Ovary (tissue), 9 donors: ENCODE results near the gene PNMA6F. TPM values are rescaled to one million over a fixed set of nuclear protein-coding genes. Genes with fewer than 3 reads are reported as not detected.
"Not testable (repeated sequence)": the region's sequence is repeated elsewhere in the genome, so short reads cannot be mapped to it uniquely, and the experiment has no call there.

Source experiments
- DNase-seq, 5 donors: peaks; one replicate each; pipeline ENCODE4 v3.0.0-alpha.2; 2019 to 2020
- H3K27ac ChIP-seq, 2 donors: fragments of 200-600 bp; one replicate each; pipeline versions ENCODE4 v1.5.1 to v1.8.0; 2019 to 2022
- H3K27me3 ChIP-seq: fragments of 200-600 bp; one replicate; pipeline ENCODE4 v1.8.0; 2022
- H3K36me3 ChIP-seq: fragments of 200-600 bp; sonication (generic); one replicate; pipeline ENCODE4 v1.5.1; 2019
- H3K4me1 ChIP-seq: one replicate; pipeline ENCODE4 v1.8.1; 2013; ENCODE audit warnings: mild to moderate bottlenecking, moderate library complexity; ENCODE audit not compliant: insufficient read depth
- H3K4me3 ChIP-seq: fragments of 200-600 bp; sonication (generic); one replicate; pipeline ENCODE4 v1.5.1; 2017
- H3K9me3 ChIP-seq, 2 donors: fragments of 200-600 bp in 1 of 2; sonication (generic) in 1 of 2; one replicate each; pipeline versions ENCODE4 v1.5.1 to v1.8.1; 2013 to 2019; ENCODE audit warnings: mild to moderate bottlenecking in 1 of 2, moderate library complexity in 1 of 2
- EP300 ChIP-seq: sonication (generic); formaldehyde crosslinking; IDR thresholded peaks from one replicate; pipeline ENCODE4 v1.6.1; 2017; ENCODE audit warnings: antibody characterized with exemption
- POLR2A ChIP-seq: fragments of 450-650 bp; IDR thresholded peaks from one replicate; pipeline ENCODE4 v1.6.1; 2017; ENCODE audit warnings: antibody characterized with exemption, mild to moderate bottlenecking, moderate library complexity
- WGBS, 3 donors: extraction: QIAGEN DNeasy Blood & Tissue Kit in 1 of 3; methylation state at CpG; one replicate each; pipeline versions ENCODE4 v1.1.5 to v1.1.7; 2013 to 2017; 5-methylcytosine and 5-hydroxymethylcytosine counted together
- intact Hi-C, 4 donors: fragments of 100-400 bp; cut with DNase I; formaldehyde crosslinking; loops; one replicate each; pipeline versions ENCODE4 v1.11.0 to v1.15.1; 2022 to 2023
- polyA plus RNA-seq, 2 donors: library from polyadenylated mRNA; stranded (reverse); fragments of 200-250 nt in 1 of 2; fragments of 350-450 nt in 1 of 2; fragmentation: Illumina TruSeq in 1 of 2; extraction: RNeasy Lipid Tissue Mini Kit (QIAGEN cat#74804) in 1 of 2; gene quantifications; one replicate each; pipeline ENCODE4 v1.2.3, GENCODE V29; 2013 to 2014
- total RNA-seq, 7 donors: library from RNA; depleted of rRNA in 2 of 7; stranded (reverse); fragments of >200 nt in 2 of 7; fragmentation: NEBNext Ultra II Directional in 3 of 7; extraction: Animal tissue kit (Norgen Biotek cat#: 25700) in 3 of 7; gene quantifications; one replicate each; pipeline versions ENCODE4 v1.1.0 to v1.2.4, GENCODE V29; 2016 to 2023
- TF ChIP-seq, protein P1 (sequence below), 3 donors: fragments of 450-650 bp in 2 of 3; fragments of 200-600 bp in 1 of 3; IDR thresholded peaks; one replicate each; pipeline versions ENCODE4 v1.5.1 to v1.8.0; 2016 to 2022; ENCODE audit warnings: antibody characterized with exemption in 3 of 3, mild to moderate bottlenecking in 1 of 3
- donor health status: DM: no; HTN: no; CAD: no; lungs with moderate emphysema.
- donor health status: DM: no; HTN: no; CAD: no.
- donor health status: Bipolar disorder and iron deficiency.
- donor health status: DM: yes; HTN: yes; CAD: no.
- donor health status: DM: no; HTN: no; CAD: no.
- donor health status: DM: yes; HTN: yes; CAD: no.

The PNMA6F gene
- total and polyA plus RNA-seq, 9 donors = 0.04 TPM; not detected in 8

DNA sequence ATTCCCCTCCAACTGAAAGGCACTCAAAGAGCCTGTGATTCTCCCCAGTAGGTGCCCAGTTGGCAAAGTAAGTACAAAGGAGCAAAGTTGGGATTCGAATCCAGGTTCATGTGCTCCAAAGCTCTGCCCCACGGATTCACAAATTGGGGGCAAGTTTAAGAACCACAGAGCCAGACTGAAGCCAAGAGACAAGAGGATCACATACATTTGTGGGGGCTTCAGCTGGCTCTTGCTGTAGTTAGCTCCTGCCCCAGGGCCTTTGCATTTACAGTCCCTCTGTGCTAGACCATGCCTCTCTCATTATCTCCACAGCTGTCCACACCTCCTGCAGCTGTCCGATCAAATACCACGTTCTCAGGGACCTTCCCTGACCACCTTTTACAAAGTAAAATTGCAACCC lies 18.8 kb downstream of the PNMA6F start:
- no peak for DNase-seq
- Histone ChIP-seq H3K27ac (no peak overlapping the region), H3K9me3 (no peaks in the 10 kb centered on the region), H3K27me3 (no peaks in the 10 kb centered on the region), H3K4me1 (no peaks in the 10 kb centered on the region), H3K4me3 (no peak overlapping the region), H3K36me3 (no peaks in the 10 kb centered on the region)
- WGBS, 3 donors = 62 to 68% (median 62%) methylated on average over 4 of the region's 4 CpGs
- TF ChIP-seq EP300 (no peak), POLR2A (no peak)
- TF ChIP-seq, protein P1, sequence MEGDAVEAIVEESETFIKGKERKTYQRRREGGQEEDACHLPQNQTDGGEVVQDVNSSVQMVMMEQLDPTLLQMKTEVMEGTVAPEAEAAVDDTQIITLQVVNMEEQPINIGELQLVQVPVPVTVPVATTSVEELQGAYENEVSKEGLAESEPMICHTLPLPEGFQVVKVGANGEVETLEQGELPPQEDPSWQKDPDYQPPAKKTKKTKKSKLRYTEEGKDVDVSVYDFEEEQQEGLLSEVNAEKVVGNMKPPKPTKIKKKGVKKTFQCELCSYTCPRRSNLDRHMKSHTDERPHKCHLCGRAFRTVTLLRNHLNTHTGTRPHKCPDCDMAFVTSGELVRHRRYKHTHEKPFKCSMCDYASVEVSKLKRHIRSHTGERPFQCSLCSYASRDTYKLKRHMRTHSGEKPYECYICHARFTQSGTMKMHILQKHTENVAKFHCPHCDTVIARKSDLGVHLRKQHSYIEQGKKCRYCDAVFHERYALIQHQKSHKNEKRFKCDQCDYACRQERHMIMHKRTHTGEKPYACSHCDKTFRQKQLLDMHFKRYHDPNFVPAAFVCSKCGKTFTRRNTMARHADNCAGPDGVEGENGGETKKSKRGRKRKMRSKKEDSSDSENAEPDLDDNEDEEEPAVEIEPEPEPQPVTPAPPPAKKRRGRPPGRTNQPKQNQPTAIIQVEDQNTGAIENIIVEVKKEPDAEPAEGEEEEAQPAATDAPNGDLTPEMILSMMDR (IDR thresholded peaks at IDR 0.05) = no peak
- intact Hi-C loops = no loop called here

DNA sequence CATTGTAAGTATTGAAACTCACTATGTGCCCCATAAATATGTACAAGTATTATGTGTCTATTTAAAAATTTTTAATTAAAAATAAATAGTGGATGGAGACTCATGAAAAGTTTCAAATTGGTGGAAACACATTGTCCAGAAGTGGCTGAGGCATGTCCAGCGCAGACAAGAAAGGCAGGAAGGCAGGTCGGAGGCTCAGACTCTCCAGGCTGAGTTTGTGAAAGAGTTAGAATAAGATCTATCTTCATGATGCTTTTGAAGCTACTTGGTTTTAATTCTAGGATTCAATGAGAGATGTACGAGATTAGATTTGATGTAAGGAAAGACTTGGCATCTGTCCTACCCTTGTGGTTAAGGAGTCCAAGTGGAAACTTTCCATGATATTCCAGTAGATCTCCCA lies 19.8 kb downstream of the PNMA6F start:
- no peak for TF ChIP-seq EP300
- no peak for TF ChIP-seq POLR2A
- TF ChIP-seq, protein P1 (IDR thresholded peaks at IDR 0.05) = no peak
- DNase-seq = no peak
- intact Hi-C loops = no loop called here
- H3K27ac ChIP-seq = no peak overlapping the region
- H3K36me3 ChIP-seq = no peaks in the 10 kb centered on the region
- H3K4me3 ChIP-seq = no peak overlapping the region
- 75 to 81% (median 78%) methylated on average over 3 of the region's 3 CpGs for WGBS, 3 donors
- H3K4me1 ChIP-seq = no peaks in the 10 kb centered on the region
- H3K27me3 ChIP-seq = no peaks in the 10 kb centered on the region
- no peaks in the 10 kb centered on the region for H3K9me3 ChIP-seq

DNA sequence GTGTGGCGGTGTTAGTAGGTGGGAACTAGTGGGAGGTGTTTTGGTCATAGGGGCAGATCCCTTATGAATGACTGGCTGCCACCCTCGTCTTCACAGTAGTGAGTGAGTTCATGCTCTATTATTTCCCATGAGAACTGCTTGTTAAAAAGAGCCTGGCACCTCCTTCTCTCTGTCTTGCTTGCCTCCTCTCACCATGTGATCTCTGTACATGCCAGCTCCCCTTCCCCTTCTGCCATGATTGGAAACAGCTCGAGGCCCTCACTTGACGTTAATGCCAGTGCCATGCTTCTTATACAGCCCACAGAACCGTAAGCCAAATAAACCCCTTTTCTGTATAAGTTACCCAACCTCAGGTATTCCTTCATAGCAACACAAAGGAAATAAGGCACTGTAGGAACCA lies 21.7 kb downstream of the PNMA6F start:
- no peak overlapping the region for H3K27ac ChIP-seq
- DNase-seq = no peak
- 64 to 70% (median 69%) methylated on average over 5 of the region's 5 CpGs for WGBS, 3 donors
- TF ChIP-seq POLR2A (no peak), EP300 (no peak)
- TF ChIP-seq, protein P1 (IDR thresholded peaks at IDR 0.05) = no peak
- no peaks in the 10 kb centered on the region for H3K36me3 ChIP-seq
- H3K4me1 ChIP-seq = no peaks in the 10 kb centered on the region
- H3K4me3 ChIP-seq = no peak overlapping the region
- intact Hi-C loops = no loop called here
- H3K9me3 ChIP-seq = no peaks in the 10 kb centered on the region
- H3K27me3 ChIP-seq = no peaks in the 10 kb centered on the region

DNA sequence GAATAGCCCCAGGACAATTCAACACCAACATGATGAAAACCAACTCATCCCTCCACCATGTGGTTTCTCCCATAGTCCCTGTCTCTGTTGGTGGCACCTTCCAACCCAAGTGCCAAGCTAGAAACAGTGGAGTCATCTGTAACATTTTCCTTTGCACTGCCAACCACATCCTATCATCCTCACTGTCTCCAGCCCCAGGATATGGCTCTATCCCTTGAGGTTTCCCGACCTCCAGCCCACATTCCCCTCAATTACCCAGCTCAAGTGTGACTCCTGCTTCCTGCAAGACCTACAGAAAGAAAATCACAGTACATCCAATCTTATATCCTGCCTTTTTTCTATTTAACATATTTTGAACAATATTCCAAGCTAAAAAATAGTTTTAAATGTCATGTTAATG lies 24.2 kb downstream of the PNMA6F start:
- H3K27ac ChIP-seq = no peak overlapping the region
- 27 to 45% (median 41%) methylated on average over 1 of the region's 1 CpG for WGBS, 3 donors
- TF ChIP-seq, protein P1 (IDR thresholded peaks at IDR 0.05) = no peak
- no peak for TF ChIP-seq EP300
- no peak for TF ChIP-seq POLR2A
- H3K9me3 ChIP-seq = no peaks in the 10 kb centered on the region
- no peak for DNase-seq
- no peaks in the 10 kb centered on the region for H3K4me1 ChIP-seq
- no peaks in the 10 kb centered on the region for H3K36me3 ChIP-seq
- H3K27me3 ChIP-seq = no peaks in the 10 kb centered on the region
- intact Hi-C loops = no loop called here
- H3K4me3 ChIP-seq = no peak overlapping the region

DNA sequence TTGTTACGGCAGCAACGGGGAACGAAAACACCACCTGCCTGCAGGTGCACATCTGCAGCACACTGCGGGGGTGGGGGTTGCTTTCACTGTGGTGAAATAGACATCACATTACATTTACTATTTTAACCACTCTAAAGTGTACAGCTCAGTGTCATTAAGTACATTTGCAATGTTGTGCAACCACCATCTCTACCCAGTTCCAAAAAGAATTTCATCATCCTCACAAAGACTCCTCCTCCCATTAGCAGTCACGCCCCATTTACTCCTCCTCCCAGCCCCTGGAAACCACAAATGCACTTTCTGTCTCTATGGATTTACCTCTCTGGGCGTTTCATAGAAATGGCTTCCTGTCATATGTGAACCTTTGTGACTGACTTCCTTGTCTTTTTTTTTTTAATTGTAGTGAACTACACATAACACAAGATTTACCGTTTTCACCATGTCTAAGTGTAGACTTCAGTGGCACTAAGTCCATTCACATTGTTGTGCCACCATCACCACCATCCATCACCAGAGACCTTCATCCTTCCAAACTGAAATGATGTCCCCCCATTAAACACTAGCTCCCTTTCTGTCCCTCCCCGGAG lies 28.0 kb downstream of the PNMA6F start:
- H3K4me3 ChIP-seq, H3K4me1 ChIP-seq, DNase-seq, H3K9me3 ChIP-seq, H3K27me3 ChIP-seq, H3K36me3 ChIP-seq, intact Hi-C loops, H3K27ac ChIP-seq: not testable (repeated sequence)
- 77 to 78% (median 77%) methylated on average over 3 to 4 of the region's 8 CpGs for WGBS, 3 donors

DNA sequence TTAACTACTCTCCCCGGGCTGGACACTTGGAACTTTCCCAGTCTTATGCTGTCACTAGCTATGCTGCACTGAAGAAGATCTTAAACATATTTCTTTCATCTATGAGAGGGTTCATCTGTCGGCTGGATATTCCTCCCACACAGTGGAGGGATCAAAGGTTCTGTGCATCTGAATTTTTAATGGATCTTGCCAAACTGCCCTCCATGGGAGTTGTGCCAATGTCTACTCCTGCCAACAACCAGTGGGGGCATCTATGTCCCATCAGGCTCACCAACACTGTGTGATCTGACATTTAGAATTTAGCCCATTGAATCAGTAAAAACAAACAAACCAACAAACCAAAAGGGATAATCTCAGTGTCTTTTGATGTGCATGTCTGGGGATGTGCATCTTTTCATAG lies 32.8 kb downstream of the PNMA6F start:
- H3K4me3 ChIP-seq, H3K36me3 ChIP-seq, H3K27ac ChIP-seq, intact Hi-C loops, H3K4me1 ChIP-seq, H3K9me3 ChIP-seq, H3K27me3 ChIP-seq, DNase-seq: not testable (repeated sequence)
- no CpG with 5 or more reads among the region's 2 CpGs for WGBS, 3 donors

DNA sequence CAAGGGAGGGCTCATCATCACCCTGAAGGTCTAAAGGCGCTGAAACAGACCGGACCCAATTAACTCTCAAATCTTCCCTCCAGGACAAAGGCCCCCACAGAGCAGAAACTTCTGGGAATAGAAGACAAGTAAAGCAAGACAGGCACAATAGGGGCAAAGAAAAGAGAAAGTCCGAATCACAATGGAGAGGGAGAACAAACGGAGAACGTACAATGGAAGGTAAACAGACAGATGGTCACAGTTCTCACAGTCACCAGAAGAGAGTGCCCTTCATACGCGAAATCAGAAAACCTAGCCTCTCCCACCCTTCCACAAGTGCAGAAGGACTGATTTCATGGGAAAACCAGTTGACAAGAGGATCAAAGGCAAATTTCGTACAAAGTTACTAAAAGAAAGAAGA lies 35.9 kb downstream of the PNMA6F start:
- H3K36me3 ChIP-seq, DNase-seq, H3K4me1 ChIP-seq, H3K27me3 ChIP-seq, H3K4me3 ChIP-seq, H3K27ac ChIP-seq, intact Hi-C loops, H3K9me3 ChIP-seq: not testable (repeated sequence)
- no CpG with 5 or more reads among the region's 8 CpGs for WGBS, 3 donors

DNA sequence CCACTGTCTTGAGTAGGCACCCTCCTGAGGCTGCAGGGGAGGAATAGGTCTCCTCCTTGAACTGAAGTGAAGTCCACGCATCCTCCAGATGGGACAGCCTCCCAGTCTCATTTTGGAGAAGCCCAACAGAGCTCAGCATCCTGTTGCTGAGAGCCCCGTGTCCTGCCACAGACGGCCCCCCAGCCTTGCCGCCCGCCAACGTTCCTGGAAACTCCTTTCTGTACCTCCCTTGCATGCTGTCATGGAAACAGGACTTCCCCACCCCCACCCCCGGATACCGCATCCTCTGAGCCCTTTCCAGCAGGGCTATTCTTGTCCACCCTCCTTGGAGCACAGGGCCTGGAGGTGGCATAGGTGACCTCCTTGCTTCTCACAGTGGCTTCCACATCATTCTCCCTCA lies 37.6 kb downstream of the PNMA6F start:
- H3K4me3 ChIP-seq, intact Hi-C loops, H3K36me3 ChIP-seq, H3K4me1 ChIP-seq, H3K27ac ChIP-seq, H3K27me3 ChIP-seq, H3K9me3 ChIP-seq, DNase-seq: not testable (repeated sequence)
- WGBS, 3 donors = 72% methylated on average over 6 of the region's 8 CpGs; no CpG with 5 or more reads in 2 of the 3 donors
